Measurements from ENCODE around the gene ERGIC1.

The ERGIC1 gene

GRCh38 chr5:172870715-172871461, 36.8 kb downstream of the ERGIC1 start:
- Histone ChIP-seq H3K9me3 (ENCODE audit: insufficient read depth, low read depth, low read length) (no peaks in the 10 kb centered on the region), H3K27me3 (ENCODE audit: insufficient read depth, low read length, poor library complexity, severe bottlenecking) (no peaks in the 10 kb centered on the region), H3K79me2 (ENCODE audit: insufficient read depth, low read length) (peaks cover 95% of the 10 kb centered on the region), H3K4me3 (ENCODE audit: low read length, poor library complexity, severe bottlenecking) (no peak overlapping the region), H3F3A (ENCODE audit: low read depth) (no peaks in the 10 kb centered on the region), H3K4me2 (ENCODE audit: low read depth, low read length, poor library complexity, severe bottlenecking) (no peak overlapping the region), H3K4me1 (ENCODE audit: insufficient read depth, low read length, poor library complexity, severe bottlenecking) (no peaks in the 10 kb centered on the region), H3K9me2 (replicated peaks; ENCODE audit: low read depth, low read length) (no peaks in the 10 kb centered on the region), H4K20me1 (ENCODE audit: insufficient read depth, low read length, poor library complexity, severe bottlenecking) (peaks cover 63% of the 10 kb centered on the region), H3K36me3 (ENCODE audit: insufficient read depth, low read length) (peaks cover 19% of the 10 kb centered on the region; the same call in 1 of the 2 replicates), H3K9ac (ENCODE audit: low read depth, low read length, poor library complexity, severe bottlenecking) (no peak overlapping the region), H2AFZ (ENCODE audit: low read length) (no peak overlapping the region)
- TF ChIP-seq EZH2phosphoT487 (IDR thresholded peaks at IDR 0.05; ENCODE audit: borderline replicate concordance) = no peak
- TF ChIP-seq CTCF (conservative IDR thresholded peaks at IDR 0.05; ENCODE audit: low read length) = no peak

GRCh38 chr5:172871536-172871935, 37.5 kb downstream of the ERGIC1 start:
- Histone ChIP-seq H3K4me2 (ENCODE audit: low read depth, low read length, poor library complexity, severe bottlenecking) (no peak overlapping the region), H3K4me3 (ENCODE audit: low read length, poor library complexity, severe bottlenecking) (no peak overlapping the region), H3K4me1 (ENCODE audit: insufficient read depth, low read length, poor library complexity, severe bottlenecking) (no peaks in the 10 kb centered on the region), H2AFZ (ENCODE audit: low read length) (no peak overlapping the region), H3K9me2 (replicated peaks; ENCODE audit: low read depth, low read length) (no peaks in the 10 kb centered on the region), H3K79me2 (ENCODE audit: insufficient read depth, low read length) (peaks cover 96% of the 10 kb centered on the region), H4K20me1 (ENCODE audit: insufficient read depth, low read length, poor library complexity, severe bottlenecking) (peaks cover 66% of the 10 kb centered on the region), H3K36me3 (ENCODE audit: insufficient read depth, low read length) (peaks cover 19% of the 10 kb centered on the region; the same call in 1 of the 2 replicates), H3K27me3 (ENCODE audit: insufficient read depth, low read length, poor library complexity, severe bottlenecking) (no peaks in the 10 kb centered on the region), H3F3A (ENCODE audit: low read depth) (no peaks in the 10 kb centered on the region), H3K9ac (ENCODE audit: low read depth, low read length, poor library complexity, severe bottlenecking) (no peak overlapping the region), H3K9me3 (ENCODE audit: insufficient read depth, low read depth, low read length) (no peaks in the 10 kb centered on the region)
- TF ChIP-seq CTCF (conservative IDR thresholded peaks at IDR 0.05; ENCODE audit: low read length) (no peak), EZH2phosphoT487 (IDR thresholded peaks at IDR 0.05; ENCODE audit: borderline replicate concordance) (no peak)

GRCh38 chr5:172871982-172872381, 37.9 kb downstream of the ERGIC1 start:
- Histone ChIP-seq H3K4me1 (ENCODE audit: insufficient read depth, low read length, poor library complexity, severe bottlenecking) (no peaks in the 10 kb centered on the region), H3K4me3 (ENCODE audit: low read length, poor library complexity, severe bottlenecking) (no peak overlapping the region), H3K4me2 (ENCODE audit: low read depth, low read length, poor library complexity, severe bottlenecking) (no peak overlapping the region), H3K27me3 (ENCODE audit: insufficient read depth, low read length, poor library complexity, severe bottlenecking) (no peaks in the 10 kb centered on the region), H3K79me2 (ENCODE audit: insufficient read depth, low read length) (peaks cover 96% of the 10 kb centered on the region), H2AFZ (ENCODE audit: low read length) (no peak overlapping the region), H3F3A (ENCODE audit: low read depth) (no peaks in the 10 kb centered on the region), H3K9ac (ENCODE audit: low read depth, low read length, poor library complexity, severe bottlenecking) (no peak overlapping the region), H3K36me3 (ENCODE audit: insufficient read depth, low read length) (peaks cover 19% of the 10 kb centered on the region; the same call in 1 of the 2 replicates), H4K20me1 (ENCODE audit: insufficient read depth, low read length, poor library complexity, severe bottlenecking) (peaks cover 70% of the 10 kb centered on the region), H3K9me2 (replicated peaks; ENCODE audit: low read depth, low read length) (no peaks in the 10 kb centered on the region), H3K9me3 (ENCODE audit: insufficient read depth, low read depth, low read length) (no peaks in the 10 kb centered on the region)
- TF ChIP-seq EZH2phosphoT487 (IDR thresholded peaks at IDR 0.05; ENCODE audit: borderline replicate concordance) (no peak), CTCF (conservative IDR thresholded peaks at IDR 0.05; ENCODE audit: low read length) (no peak)
